H7 (cell line): Measurements from ENCODE around the gene SCYL3. TPM values are rescaled to one million over a fixed set of nuclear protein-coding genes. Genes with fewer than 3 reads are reported as not detected.

ENCODE experiments used
- DNase-seq: peaks from one replicate; pipeline ENCODE4 v3.0.0; 2012
- H3K27me3 ChIP-seq: 2 replicates; pipeline ENCODE4 v1.6.0; 2011; ENCODE audit warnings: mild to moderate bottlenecking, low read length; ENCODE audit not compliant: control insufficient read depth, insufficient read depth
- H3K36me3 ChIP-seq: replicated peaks from 2 replicates; pipeline ENCODE4 v1.5.1; 2011; ENCODE audit warnings: low read length; ENCODE audit not compliant: control insufficient read depth, insufficient read depth
- H3K4me3 ChIP-seq: 2 replicates; pipeline ENCODE4 v1.5.1; 2011; ENCODE audit warnings: low read depth, mild to moderate bottlenecking, control low read depth, low read length, moderate library complexity; ENCODE audit not compliant: insufficient read depth
- total RNA-seq: library from RNA; depleted of rRNA; stranded (reverse); fragments of >200 nt; shearing (Covaris generic); gene quantifications from 2 replicates; pipeline ENCODE4 v1.2.3, GENCODE V29; 2014

SCYL3 gene
- total RNA-seq, 1 experiment from 2014 or later: 5.9 TPM

DNA sequence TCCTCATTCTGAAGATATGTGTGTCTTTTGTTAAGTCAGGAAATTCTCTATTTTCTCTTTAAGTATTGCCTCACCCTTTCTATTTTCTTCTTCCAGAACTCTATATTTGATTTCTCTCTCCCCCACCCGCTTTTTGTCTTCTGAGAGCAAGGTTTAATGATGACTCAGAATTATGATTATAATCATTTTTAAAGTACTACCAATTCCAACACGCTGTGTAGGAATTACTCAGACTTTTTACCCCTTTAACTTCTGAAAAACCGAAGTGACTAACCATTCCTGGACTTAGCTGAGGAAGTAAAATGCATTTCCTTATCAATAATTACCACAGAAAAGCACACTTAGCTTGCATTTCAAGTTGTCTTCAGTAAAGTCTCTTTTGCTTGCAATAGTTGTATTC, 20.8 kb upstream of the SCYL3 start:
- H3K27me3 ChIP-seq: no peaks in the 10 kb centered on the region
- no peaks in the 10 kb centered on the region for H3K36me3 ChIP-seq
- H3K4me3 ChIP-seq: no peak overlapping the region
- DNase-seq: no peak

DNA sequence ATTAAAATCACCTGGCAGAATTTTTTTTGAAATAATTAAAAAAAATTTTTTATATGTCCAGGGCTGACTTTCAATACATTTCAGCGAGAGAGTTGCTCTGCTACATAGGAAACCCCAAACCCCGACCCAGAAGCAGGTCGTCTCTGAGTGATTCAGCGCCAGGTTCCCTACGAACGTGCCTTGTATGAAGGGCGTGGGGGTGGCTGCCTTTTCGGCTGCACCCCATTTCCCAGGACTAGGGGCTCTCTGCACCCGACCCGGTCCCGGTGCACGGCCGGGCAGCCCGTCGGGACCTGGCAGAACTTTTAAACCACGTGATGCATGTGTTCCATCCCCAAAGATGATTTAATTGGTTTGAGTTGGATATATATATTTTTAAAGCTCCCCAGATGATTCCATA, 15.8 kb upstream of the SCYL3 start:
- no peaks in the 10 kb centered on the region for H3K36me3 ChIP-seq
- no peak for DNase-seq
- no peak overlapping the region for H3K4me3 ChIP-seq
- no peaks in the 10 kb centered on the region for H3K27me3 ChIP-seq

DNA sequence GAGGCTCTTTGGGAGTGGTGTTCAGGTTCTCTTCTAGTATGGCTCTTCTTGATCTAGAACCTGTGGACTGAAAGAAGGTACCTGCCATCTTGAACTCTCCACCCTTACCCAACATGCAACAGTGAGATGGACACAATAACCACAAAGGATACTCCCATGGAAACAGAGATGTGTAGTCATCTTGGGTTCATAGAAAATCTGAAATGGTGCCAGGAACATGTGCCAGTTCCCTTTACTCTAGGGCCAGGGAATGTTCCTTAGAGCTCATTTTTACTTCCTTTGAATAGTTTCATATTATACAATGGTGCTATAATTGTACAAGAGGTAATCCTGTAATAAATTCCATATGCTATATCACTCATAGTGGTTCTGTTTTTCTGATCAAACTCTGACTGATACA, 13.2 kb upstream of the SCYL3 start:
- no peaks in the 10 kb centered on the region for H3K36me3 ChIP-seq
- DNase-seq: no peak
- H3K27me3 ChIP-seq: no peaks in the 10 kb centered on the region; the same call in 1 of the 2 replicates
- no peak overlapping the region for H3K4me3 ChIP-seq

DNA sequence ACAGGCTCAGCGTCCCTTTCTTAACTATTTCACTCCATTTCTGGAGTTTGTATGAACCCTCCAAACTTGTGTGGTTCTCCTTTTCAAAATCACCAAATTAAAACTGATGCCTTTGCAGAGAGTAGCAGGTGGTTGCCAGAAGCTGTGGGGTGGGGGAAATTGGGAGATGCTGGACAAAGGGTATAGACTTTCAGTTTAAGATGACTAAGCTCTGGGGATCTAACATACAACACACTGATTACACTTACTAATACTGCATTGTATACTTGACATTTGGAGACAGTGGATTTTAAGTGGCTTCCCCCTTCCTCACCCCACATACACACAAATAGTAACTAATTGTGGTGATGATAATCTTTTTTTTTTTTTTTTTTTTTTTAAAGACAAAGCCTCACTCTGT, 11.1 kb upstream of the SCYL3 start:
- DNase-seq: no peak

DNA sequence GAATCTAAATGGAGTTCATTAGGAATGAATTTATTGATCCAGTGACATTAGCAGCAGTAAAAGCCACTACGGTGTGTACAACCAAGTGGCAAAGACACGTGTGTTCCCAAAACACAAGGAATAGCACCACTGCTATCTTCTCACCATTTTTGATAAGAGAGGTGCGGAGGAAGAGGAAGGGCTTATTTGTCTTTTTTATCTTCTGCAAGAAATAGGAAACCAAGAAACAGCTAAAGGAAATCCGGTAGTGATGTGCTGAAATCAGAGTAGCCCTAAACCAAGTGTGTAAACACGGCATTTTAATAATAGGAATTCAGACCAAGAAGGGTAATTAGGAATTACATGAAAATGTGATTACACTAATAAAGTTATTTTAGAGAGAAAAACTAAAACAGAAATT, 9.1 kb upstream of the SCYL3 start:
- no peaks in the 10 kb centered on the region; the same call in 1 of the 2 replicates for H3K27me3 ChIP-seq
- H3K36me3 ChIP-seq: no peaks in the 10 kb centered on the region
- H3K4me3 ChIP-seq: no peak overlapping the region
- no peak for DNase-seq

More for the DNA sequence above, 11.1 kb upstream of the SCYL3 start:
- Histone ChIP-seq H3K4me3 (no peak overlapping the region), H3K36me3 (no peaks in the 10 kb centered on the region), H3K27me3 (no peaks in the 10 kb centered on the region; the same call in 1 of the 2 replicates)

DNA sequence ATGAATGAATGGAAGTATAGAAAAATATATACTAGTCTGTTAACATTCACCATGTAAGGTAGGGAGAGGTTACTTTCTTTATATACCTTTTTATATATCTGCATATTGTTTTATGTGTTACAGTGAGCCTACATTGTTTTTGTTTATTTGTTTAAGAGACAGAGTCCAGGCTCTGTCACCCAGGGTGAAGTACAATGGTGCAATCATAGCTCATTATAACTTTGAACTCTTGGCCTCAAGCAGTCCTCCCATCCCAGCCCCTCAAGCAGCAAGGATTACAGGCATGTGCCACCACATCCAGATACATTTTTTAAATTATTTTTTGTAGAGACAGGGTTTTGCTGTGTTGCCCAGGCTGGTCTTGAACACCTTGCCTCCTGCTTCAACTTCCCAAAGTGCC, 7.4 kb upstream of the SCYL3 start:
- Histone ChIP-seq H3K27me3 (peaks cover 2% of the 10 kb centered on the region; the same call in 1 of the 2 replicates), H3K4me3 (no peak overlapping the region), H3K36me3 (no peaks in the 10 kb centered on the region)
- DNase-seq: no peak

DNA sequence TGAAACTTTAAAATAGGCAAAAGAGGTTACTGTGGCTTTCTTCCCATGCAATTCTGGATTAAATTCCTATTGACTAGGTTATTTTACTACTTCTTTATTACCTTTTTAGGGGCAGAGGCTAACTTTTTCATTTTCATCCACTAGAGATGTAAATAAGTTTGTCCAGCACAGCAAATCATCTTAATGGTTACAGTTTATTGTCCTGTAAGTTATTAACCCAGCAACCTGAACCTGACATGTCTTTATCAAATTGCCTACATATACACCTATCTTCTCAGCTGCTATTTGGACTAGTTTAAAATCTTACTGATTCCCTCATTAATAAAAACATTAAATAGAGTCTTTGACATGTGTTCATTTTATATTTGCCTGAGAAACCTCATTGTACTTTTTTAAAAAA, 6.9 kb upstream of the SCYL3 start:
- DNase-seq: no peak
- no peak overlapping the region for H3K4me3 ChIP-seq
- H3K36me3 ChIP-seq: no peaks in the 10 kb centered on the region
- H3K27me3 ChIP-seq: peaks cover 2% of the 10 kb centered on the region; the same call in 1 of the 2 replicates

DNA sequence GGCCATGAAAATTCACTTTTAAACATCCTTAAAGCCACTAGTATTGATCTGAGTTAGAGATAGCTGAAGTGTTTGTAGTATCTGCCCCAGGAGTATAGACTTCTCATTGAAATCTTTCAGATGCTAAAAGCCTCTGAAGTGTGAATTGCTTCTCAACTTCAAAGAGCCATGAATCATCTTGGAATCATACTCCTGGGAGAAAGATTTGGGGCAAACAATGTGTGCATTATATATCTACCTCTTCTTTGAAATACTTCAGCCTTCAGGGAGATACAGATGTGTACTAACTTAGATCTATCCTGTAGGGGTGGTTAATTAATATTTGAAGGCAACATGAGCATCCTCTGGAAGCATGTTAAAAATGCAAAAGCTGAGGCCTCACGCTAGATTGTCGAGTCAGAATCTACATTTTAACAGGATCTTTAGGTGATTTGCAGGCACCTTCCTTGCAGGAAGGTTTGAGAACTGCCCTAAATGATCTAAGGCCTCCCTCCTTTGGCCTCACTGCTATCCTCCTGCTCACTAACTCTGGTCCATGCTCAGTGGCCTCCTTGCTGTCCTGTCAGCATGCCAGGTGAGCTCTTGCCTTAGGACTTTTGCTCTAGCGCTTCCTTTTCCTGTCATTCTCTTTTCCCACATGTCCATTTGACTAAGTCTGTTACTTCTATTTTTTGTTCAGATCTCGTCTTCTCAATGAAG, 6.0 kb upstream of the SCYL3 start:
- Histone ChIP-seq H3K27me3 (peaks cover 2% of the 10 kb centered on the region; the same call in 1 of the 2 replicates), H3K36me3 (no peaks in the 10 kb centered on the region), H3K4me3 (no peak overlapping the region)
- DNase-seq: no peak

DNA sequence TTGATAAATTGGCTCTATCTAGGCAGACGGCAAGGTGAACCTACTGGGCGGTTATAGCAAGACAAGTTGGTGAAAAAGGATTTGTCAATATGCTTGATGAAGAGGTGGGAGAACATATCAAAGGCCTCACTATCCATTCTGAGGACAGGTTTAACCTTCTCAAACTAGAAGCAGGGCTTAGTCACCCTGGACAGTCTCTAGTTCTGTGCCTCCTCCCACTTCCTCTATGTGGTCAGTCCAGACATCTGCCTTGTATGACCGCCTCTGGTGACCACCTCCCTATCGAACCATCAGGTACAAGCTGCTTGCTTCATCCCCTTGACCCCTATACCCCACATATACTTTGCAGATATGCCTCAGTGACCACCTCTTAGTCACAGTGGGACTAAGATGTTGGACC, 2.3 kb upstream of the SCYL3 start:
- no peak for DNase-seq
- peaks cover 2% of the 10 kb centered on the region; the same call in 1 of the 2 replicates for H3K27me3 ChIP-seq
- H3K4me3 ChIP-seq: no peak overlapping the region
- no peaks in the 10 kb centered on the region for H3K36me3 ChIP-seq

DNA sequence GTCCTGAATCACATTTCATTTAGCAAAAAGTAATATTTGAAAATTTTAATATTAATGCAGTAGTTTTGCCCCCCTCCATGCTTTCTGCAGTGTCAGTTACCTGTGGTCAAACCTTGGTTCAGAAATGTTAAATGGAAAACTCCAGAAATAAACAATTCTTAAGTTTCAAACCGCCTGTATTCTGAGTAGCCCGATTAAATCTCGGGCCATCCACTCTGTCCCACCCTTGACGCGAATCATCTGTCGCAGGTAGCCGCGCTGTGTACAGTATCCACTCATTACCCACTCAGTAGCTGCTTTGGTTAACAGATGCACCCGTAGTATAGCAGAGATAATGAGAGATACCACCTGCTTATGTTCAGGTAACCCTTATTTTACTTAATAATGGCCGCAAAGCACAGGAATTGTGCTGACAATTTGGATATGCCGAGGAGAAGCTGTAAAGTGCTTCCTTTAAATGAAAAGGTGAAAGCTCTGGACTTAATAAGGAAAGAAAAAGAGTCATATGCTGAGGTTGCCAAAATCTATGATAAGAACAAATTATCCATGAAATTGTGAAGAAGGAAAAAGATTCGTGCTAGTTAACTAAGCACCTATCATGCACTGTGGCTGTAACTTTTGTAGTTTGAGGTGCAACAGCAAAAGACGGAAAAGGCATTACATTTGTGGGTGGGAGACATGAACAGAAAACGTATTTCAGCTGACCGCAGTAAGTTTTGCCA, 889 bp upstream of the SCYL3 start:
- Histone ChIP-seq H3K36me3 (no peaks in the 10 kb centered on the region), H3K27me3 (peaks cover 4% of the 10 kb centered on the region; the same call in 1 of the 2 replicates), H3K4me3 (peak overlapping the region; percentile 10)
- no peak for DNase-seq

DNA sequence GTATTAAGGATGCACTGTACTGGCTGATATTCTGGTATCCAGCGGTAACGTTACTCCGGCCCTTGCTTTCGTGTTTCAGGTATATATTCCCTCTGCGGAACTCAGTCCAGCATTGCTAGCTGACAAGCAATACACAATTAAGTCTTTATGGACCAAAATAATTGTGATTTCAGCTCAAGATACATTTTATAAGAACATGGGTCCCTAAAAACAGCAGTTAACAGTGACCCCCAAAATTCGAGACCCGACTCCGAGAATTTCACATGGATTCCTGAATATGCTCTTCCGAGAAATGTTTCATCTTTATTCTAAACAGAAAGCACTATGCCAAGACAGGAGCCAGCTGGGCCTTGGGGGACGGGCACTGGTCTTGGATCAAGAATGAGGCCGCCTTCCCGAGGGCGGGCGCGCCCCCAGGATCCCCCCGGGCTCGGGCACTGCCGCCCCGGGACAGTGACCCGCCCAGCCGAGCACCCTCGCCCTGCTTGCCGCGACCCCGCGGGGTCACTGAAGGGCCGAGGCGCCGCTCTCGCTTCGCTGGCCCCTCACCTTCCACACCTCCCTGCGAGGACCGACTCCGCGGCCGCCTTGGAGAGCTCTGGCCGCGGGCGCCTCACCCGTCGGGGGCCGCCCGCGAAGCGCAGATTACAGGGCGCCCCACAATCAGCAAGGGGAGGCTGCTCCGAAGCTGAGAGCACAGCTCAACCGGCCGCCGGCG, 610 bp downstream of the SCYL3 start:
- no peaks in the 10 kb centered on the region for H3K36me3 ChIP-seq
- DNase-seq: no peak
- H3K27me3 ChIP-seq: peaks cover 4% of the 10 kb centered on the region; the same call in 1 of the 2 replicates
- peak overlapping the region; percentile 90 for H3K4me3 ChIP-seq

DNA sequence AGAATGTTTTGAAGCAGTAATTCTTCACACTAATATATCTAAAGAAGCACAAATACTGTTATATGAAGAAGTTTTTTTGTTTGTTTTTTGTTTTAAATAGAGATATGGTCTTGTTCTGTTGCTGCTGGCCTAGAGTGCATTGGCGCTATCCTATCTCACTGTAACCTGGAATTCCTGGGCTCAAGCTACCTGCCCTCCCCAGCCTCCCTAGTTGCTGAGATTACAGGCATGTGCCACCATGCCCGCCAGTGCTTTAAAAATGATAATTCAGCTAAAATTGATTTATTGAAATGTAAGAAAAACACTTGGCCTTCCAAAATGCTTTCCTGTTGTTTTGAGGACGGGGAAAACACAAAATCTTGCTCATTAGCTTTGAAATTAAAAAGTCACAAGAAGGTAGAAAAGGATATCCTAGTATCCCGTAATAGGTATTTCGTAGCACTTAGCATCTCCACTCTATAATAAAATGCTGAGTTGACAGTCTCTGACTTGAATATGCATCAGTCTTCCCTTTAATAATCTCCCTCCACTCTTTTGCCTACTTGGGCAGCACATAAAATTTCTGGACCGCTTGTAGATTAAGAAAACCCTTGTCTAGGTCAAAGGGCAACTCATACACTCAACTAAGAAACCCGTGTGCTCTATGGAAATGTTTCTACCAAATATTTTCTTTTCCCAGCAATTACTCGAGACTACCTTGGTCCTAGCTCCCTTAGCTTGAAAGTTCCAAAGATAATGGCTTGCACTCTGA, 1.3 kb downstream of the SCYL3 start:
- Histone ChIP-seq H3K4me3 (peak overlapping the region; percentile 90), H3K27me3 (peaks cover 4% of the 10 kb centered on the region; the same call in 1 of the 2 replicates), H3K36me3 (no peaks in the 10 kb centered on the region)
- DNase-seq: no peak

DNA sequence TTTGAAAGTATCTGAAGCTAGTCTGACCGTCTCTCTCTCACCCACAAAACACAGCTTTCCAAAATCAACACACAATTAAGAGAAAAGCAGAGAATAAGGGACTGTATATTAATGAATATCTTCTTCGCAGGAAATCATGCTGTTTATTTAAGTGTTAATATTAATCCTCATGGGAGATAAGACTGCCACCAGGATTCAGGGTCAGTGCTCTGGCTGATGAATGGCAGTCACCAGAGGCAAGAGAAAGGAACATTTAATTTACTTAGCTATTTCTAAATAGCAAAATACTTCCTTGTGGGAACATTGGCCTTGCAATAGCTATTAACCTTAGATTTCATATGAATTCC, 2.2 kb downstream of the SCYL3 start:
- DNase-seq: no peak
- no peak overlapping the region for H3K4me3 ChIP-seq
- H3K36me3 ChIP-seq: no peaks in the 10 kb centered on the region
- peaks cover 2% of the 10 kb centered on the region; the same call in 1 of the 2 replicates for H3K27me3 ChIP-seq
